ENCODE data around the gene FRY.
A peak's percentile ranks its signal among the peaks of the same experiment; 100 is the strongest.

Gene FRY

GRCh38 chr13:32150239-32150638, 118.7 kb downstream of the FRY start (continued):
- TF ChIP-seq, protein P1, sequence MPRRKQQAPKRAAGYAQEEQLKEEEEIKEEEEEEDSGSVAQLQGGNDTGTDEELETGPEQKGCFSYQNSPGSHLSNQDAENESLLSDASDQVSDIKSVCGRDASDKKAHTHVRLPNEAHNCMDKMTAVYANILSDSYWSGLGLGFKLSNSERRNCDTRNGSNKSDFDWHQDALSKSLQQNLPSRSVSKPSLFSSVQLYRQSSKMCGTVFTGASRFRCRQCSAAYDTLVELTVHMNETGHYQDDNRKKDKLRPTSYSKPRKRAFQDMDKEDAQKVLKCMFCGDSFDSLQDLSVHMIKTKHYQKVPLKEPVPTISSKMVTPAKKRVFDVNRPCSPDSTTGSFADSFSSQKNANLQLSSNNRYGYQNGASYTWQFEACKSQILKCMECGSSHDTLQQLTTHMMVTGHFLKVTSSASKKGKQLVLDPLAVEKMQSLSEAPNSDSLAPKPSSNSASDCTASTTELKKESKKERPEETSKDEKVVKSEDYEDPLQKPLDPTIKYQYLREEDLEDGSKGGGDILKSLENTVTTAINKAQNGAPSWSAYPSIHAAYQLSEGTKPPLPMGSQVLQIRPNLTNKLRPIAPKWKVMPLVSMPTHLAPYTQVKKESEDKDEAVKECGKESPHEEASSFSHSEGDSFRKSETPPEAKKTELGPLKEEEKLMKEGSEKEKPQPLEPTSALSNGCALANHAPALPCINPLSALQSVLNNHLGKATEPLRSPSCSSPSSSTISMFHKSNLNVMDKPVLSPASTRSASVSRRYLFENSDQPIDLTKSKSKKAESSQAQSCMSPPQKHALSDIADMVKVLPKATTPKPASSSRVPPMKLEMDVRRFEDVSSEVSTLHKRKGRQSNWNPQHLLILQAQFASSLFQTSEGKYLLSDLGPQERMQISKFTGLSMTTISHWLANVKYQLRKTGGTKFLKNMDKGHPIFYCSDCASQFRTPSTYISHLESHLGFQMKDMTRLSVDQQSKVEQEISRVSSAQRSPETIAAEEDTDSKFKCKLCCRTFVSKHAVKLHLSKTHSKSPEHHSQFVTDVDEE (CRISPR knock-in tag; IDR thresholded peaks at IDR 0.05), result no peak
- TF ChIP-seq PPARA (CRISPR knock-in tag; IDR thresholded peaks at IDR 0.05; ENCODE audit: borderline replicate concordance) (no peak), ESRRG (CRISPR knock-in tag; IDR thresholded peaks at IDR 0.05) (no peak), SNAI2 (CRISPR knock-in tag; IDR thresholded peaks at IDR 0.05) (no peak)

DNA sequence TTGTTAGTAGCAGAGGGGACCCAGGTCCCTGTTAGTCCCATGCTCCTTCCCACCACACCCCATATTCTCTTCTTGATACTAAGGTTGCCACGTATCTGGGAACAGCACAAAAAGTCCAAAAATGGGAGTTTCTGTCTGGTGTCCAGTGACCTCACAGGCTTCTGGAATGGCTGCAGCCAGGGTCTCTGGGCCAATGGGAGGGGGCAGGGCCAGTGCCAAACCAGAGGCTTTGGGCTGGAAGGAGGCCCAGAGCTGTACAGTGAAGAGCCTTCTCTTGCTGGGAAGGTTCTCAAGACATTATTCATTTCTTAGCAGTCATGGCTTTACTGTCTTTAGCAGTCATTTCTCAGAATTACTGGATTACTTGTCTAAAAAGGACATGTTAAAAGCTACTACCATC, 119.2 kb downstream of the FRY start:
- peak; percentile 43; the same call in 1 of the 2 replicates for TF ChIP-seq ISL1 (CRISPR knock-in tag; IDR thresholded peaks at IDR 0.05)
- no peak for TF ChIP-seq SNAI2 (CRISPR knock-in tag; IDR thresholded peaks at IDR 0.05)
- no peak for TF ChIP-seq ZFP30 (CRISPR knock-in tag; IDR thresholded peaks at IDR 0.05)
- no peak for TF ChIP-seq ESRRG (CRISPR knock-in tag; IDR thresholded peaks at IDR 0.05)
- TF ChIP-seq, protein P2, sequence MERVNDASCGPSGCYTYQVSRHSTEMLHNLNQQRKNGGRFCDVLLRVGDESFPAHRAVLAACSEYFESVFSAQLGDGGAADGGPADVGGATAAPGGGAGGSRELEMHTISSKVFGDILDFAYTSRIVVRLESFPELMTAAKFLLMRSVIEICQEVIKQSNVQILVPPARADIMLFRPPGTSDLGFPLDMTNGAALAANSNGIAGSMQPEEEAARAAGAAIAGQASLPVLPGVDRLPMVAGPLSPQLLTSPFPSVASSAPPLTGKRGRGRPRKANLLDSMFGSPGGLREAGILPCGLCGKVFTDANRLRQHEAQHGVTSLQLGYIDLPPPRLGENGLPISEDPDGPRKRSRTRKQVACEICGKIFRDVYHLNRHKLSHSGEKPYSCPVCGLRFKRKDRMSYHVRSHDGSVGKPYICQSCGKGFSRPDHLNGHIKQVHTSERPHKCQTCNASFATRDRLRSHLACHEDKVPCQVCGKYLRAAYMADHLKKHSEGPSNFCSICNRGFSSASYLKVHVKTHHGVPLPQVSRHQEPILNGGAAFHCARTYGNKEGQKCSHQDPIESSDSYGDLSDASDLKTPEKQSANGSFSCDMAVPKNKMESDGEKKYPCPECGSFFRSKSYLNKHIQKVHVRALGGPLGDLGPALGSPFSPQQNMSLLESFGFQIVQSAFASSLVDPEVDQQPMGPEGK (CRISPR knock-in tag; IDR thresholded peaks at IDR 0.05; ENCODE audit: borderline replicate concordance), result no peak
- ATAC-seq, result 0 out of 3 replicates have a peak, but pooled peaks have one; percentile 24

DNA sequence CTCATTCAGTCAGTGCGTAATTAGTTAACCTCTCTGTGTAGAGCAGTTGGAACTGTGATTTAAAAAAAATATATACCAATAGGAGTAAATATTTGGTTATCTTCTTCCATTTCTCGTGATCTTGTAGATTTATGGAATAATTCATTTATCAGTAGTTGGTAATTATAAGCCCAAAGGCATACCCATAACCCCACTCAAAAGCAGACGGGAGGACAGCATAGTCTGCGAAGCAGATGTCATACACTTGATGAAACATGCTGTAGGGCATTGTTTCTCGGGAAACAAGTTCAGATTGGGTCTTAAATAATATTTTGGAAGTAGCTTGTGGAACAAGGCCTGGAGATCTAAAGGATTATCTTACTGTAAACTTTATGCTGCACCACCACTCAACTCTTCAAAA, 119.7 kb downstream of the FRY start:
- TF ChIP-seq, protein P3, sequence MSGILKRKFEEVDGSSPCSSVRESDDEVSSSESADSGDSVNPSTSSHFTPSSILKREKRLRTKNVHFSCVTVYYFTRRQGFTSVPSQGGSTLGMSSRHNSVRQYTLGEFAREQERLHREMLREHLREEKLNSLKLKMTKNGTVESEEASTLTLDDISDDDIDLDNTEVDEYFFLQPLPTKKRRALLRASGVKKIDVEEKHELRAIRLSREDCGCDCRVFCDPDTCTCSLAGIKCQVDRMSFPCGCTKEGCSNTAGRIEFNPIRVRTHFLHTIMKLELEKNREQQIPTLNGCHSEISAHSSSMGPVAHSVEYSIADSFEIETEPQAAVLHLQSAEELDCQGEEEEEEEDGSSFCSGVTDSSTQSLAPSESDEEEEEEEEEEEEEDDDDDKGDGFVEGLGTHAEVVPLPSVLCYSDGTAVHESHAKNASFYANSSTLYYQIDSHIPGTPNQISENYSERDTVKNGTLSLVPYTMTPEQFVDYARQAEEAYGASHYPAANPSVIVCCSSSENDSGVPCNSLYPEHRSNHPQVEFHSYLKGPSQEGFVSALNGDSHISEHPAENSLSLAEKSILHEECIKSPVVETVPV (CRISPR knock-in tag; IDR thresholded peaks at IDR 0.05), result no peak
- TF ChIP-seq OSR1 (CRISPR knock-in tag; IDR thresholded peaks at IDR 0.05) (no peak), TOX (CRISPR knock-in tag; IDR thresholded peaks at IDR 0.05; ENCODE audit: borderline replicate concordance) (no peak), CREB5 (CRISPR knock-in tag; IDR thresholded peaks at IDR 0.05; ENCODE audit: low read depth) (no peak), TCF4 (CRISPR knock-in tag; IDR thresholded peaks at IDR 0.05; ENCODE audit: borderline replicate concordance) (no peak), CSDC2 (CRISPR knock-in tag; IDR thresholded peaks at IDR 0.05) (no peak), ARNTL (CRISPR knock-in tag; IDR thresholded peaks at IDR 0.05; ENCODE audit: borderline replicate concordance, low read depth) (no peak), ISL1 (CRISPR knock-in tag; IDR thresholded peaks at IDR 0.05) (no peak; the same call in 1 of the 2 replicates), ESRRG (CRISPR knock-in tag; IDR thresholded peaks at IDR 0.05) (no peak)
- TF ChIP-seq, protein P4, sequence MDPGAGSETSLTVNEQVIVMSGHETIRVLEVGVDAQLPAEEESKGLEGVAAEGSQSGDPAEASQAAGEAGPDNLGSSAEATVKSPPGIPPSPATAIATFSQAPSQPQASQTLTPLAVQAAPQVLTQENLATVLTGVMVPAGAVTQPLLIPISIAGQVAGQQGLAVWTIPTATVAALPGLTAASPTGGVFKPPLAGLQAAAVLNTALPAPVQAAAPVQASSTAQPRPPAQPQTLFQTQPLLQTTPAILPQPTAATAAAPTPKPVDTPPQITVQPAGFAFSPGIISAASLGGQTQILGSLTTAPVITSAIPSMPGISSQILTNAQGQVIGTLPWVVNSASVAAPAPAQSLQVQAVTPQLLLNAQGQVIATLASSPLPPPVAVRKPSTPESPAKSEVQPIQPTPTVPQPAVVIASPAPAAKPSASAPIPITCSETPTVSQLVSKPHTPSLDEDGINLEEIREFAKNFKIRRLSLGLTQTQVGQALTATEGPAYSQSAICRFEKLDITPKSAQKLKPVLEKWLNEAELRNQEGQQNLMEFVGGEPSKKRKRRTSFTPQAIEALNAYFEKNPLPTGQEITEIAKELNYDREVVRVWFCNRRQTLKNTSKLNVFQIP (CRISPR knock-in tag; IDR thresholded peaks at IDR 0.05; ENCODE audit: borderline replicate concordance, low read depth), result no peak
- TF ChIP-seq, protein P2 (CRISPR knock-in tag; IDR thresholded peaks at IDR 0.05; ENCODE audit: borderline replicate concordance), result no peak

GRCh38 chr13:32153056-32153455, 121.5 kb downstream of the FRY start:
- ATAC-seq, result no peak; the same call in 2 of the 3 replicates
- peak; percentile 85; the same call in 1 of the 2 replicates for TF ChIP-seq ISL1 (CRISPR knock-in tag; IDR thresholded peaks at IDR 0.05)
- TF ChIP-seq GLIS3 (CRISPR knock-in tag; IDR thresholded peaks at IDR 0.05), result no peak

More for the DNA sequence above, 119.7 kb downstream of the FRY start:
- no peak for ATAC-seq

All from SK-N-SH treated with all-trans-retinoic acid at 6 μM for 48 hours (cell line).